HG03432 (cell line): ENCODE data around the gene TEC.
"Not testable (repeated sequence)": the region's sequence is repeated elsewhere in the genome, so short reads cannot be mapped to it uniquely, and the experiment has no call there.

Source experiments
- ATAC-seq: cut with Tn5 transposase; IDR thresholded peaks from one replicate; pipeline ENCODE4 v1.9.1; 2021; ENCODE audit warnings: mild to moderate bottlenecking, moderate library complexity; ENCODE audit not compliant: unreplicated experiment

The TEC gene

DNA sequence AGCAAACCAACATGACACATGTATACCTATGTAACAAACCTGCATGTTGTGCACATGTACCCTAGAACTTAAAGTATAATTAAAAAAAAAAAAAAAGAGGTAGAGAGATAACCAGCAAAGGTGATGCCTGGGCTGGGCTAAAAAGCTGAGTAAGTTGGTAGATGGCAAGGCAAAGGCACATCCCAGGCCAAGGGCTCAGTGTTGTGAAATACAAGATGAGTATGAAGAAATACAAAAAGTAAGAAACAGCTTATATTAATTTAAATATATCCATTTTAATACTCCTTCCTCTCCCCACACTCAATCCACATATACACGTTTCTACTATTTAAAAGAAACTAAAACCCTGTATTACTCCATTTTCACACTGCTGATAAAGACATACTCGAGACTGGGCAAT lies 25.8 kb downstream of the TEC start:
- ATAC-seq: no peak

DNA sequence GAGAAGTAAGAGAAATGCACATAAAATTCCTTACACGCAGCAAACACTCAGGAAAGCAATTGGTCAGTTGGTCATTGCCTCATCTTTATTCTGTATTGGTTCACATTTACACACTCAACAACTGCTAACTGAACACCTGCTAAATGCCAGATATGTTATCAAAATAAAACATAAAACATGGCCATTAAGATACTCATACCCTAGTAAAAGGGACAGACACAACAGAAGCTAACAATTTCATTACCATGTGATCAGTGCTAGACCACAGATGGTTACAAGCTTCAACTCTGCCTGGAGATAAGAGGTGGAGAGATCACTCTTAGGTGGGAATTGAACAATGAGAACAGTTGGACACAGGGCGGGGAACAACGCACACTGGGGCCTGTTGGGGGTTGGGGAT lies 26.2 kb downstream of the TEC start:
- ATAC-seq: no peak

DNA sequence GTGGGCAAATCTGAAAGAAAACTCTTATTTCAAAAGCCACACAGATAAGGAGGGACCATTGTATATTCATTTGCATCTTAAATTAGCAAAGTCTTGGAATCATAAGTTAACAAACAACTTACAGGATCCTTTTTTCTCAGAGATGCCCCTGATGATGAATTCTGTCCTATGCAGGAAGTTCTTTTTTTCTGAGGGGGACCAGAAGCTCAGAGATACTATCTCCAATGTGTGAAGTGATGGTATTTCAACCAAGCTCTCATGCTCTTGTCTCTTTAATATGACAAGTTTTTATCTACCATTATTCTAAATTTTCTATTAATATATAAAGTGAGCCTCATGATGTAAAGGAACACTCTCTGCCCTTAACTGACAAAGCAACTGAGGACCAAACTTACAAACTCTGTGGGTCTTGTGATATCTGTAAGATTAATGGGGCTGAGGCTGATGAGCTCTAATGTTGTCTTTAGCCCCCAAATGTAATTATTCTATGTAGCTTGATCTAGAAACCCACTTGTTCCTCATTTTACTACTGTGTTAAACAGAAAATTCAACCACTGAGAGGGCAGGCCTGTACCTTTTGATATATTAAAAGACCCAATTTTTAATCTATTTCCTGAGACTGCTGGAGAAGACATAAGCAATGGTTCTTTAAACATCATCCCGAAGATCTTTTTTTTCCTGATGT lies 27.0 kb downstream of the TEC start:
- no peak for ATAC-seq

DNA sequence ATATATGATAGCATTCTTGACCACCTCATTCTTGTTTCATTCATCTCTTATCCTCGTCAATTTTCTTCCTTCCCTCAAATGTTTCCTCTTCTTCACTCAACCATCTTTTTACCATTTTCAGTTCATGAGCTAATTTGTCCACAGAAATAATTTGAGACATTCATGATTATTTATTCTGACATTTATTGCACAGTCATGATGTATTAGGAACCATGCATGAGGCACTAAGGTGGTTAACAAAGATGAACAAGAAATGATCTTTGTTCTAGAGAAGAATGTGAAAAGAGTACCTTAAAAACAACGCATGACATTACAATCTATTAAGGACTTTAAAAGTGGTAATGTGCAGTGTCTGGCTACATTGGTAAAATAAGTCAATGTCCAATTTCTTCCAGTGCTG lies 27.9 kb downstream of the TEC start:
- ATAC-seq: no peak

DNA sequence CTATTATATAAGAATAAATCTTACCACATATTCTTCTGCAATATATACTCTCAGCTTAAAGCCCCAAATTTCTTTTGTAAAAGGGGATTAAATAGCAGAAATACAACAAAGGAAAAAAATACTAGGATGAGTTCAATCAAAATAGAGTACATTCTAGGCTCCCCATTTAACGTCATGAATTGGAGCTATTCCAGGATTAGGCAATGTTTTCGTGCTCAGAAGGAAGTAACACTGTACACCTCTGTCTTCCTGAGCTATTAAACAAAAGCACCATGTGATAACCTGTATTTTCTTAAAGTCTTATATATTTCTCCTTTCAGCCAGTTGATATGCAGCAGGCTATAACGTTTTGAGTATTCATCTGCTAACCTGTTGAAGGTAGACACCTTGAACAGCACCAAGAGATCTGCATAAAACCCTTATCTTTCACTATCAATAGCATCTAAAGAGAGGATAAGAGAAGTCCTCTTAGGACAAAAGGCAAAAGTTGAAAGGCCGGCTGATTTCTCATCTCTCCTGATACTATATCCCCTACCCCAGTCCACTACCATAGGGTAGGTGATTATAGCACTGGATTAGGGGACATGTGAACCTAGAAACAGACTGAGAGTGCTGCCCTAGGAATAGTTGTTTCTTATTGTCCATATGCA lies 31.5 kb downstream of the TEC start:
- ATAC-seq: no peak

DNA sequence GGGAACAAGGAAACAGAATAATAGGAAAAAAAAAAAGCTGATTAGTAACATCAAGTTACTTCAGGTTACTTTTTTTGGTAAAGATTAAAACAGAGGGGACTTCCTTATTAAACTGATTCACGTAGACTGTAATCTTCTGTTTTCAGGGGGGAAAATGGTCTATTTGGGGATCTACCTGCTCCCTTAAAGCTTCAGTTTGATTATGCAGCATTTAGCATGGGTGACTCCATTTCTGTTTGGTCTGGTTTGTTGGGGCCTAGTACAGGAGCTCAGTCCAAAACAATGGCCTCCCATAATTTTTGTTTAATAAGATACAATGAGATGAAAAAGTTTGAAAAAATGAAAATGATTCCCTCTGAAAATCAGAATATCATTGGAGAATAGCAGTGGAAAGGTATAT lies 34.6 kb downstream of the TEC start:
- no peak for ATAC-seq

DNA sequence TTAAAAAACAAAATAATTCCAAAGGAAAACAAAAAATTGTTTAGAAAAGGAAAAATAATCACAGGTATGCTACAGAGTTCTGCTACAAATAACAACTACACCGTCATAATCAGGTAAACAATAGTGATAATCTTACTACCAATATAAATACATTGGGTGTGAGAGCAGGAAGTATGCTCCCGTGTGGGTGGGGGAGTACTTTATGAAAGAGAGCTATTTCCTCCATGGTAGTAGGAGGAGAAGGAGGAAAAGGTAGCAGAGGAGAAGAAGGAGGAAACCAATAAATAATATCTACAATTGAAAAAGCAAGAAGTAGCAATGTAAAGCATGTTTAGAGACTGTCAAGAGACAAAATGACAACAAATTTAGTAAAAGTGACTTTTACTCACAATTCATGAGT lies 35.1 kb downstream of the TEC start:
- ATAC-seq: no peak

DNA sequence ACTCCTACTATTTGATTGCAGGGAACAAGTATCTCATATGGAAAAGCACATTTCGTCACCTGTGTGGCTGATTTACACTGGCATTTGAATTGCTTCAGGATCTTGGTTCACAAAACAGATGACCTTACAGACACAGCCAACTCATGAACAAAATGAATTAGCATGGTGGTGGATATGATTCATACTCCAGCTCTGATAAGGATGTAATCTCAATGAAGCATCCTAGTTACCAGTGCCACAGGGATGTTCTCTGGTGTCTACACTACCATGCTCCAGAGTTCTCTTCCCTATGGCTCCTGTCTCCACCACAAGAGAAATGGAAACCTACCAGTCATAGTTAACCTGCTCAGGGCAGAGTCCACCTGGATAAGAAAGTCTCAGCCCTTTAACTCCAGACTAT lies 40.7 kb downstream of the TEC start:
- ATAC-seq: no peak

DNA sequence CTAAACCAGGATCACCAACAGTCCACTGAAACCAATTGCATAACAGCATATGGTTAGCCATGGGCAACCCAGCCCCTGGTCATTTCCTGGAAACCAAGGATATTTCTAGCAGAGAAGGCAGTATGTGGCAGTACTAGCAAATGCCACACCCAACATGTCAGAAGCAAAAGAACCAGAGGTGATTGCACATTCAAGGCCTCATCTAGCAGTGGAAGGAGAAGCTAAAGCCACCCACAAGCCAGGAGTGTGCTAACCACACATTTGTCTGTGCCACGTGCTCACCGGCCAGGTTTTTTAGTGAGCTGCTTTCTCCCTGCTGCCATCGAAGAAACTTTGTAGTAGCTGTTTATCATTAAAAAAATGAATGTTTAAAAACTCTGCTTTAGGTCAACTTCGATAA lies 42.0 kb downstream of the TEC start:
- ATAC-seq: no peak

DNA sequence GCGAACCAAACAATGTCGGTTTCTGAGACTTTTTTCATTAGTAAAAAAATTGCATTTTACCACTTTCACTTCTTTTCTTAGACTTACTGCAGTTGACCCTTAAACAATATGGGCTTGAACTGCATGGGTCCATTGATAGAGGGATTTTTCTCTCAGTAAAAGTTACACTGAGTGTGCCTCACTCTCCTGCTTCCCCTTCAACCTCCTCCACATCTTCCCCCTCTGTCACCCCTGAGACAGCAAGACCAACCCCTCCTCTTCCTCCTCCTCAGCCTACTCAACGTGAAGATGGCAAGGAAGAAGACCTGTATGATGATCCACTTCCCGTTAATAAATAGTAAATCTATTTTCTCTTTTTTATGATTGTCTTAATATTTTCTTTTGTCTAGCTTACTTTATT lies 43.4 kb downstream of the TEC start:
- ATAC-seq: no peak

DNA sequence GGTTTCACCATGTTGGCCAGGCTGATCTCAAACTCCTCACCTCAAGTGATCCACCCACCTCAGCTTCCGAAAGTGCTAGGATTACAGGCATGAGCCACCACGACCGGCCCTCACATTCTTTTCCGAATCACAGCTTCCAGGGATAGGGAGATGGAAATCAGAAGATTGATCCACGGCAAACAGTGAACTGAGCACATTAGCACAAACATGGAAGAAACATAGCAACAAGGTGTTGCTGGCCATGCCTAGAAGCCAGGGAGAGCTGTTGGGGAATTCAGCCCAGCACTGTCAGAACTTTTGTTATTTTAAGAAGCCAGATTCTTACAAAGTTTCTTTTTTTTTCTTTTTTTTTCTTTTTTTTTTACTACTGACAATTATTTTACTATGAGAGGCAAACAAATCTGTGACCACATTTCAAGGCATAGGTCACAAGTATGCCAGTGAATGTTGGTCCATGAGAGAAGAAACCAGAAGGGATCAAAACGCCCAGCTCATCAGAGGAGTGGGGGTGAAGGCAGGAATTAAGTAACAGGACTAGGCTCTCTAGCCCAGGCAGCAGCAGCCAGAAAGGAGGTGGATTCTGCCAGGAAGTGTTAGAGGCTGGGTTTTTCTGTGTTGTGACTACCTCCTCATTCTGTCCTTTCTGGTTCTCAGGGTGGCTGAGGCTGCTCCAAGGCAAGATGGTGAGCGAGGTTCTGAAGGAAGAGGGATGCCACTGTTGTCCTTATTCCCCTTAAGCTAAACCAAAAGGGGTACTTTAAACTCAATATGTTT lies 44.1 kb downstream of the TEC start:
- no peak for ATAC-seq

DNA sequence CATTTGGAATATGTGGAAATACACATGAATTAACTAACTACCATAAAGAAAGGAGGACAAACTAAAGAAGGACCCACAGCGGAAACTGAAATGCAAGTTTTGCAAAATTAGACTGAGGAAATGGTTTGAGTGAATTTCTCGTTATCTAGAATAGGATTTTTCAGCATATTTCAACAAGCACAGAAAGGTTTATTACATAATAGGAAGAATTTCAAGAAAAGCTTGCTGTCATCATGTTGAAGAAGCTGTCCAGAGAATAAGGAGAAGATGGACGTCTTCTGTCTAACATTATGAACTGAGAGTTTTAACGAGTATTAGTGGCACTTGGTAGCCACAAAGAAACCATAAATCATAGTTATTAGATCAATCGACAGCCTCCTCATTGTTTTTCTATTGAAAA lies 45.0 kb downstream of the TEC start:
- ATAC-seq: no peak

DNA sequence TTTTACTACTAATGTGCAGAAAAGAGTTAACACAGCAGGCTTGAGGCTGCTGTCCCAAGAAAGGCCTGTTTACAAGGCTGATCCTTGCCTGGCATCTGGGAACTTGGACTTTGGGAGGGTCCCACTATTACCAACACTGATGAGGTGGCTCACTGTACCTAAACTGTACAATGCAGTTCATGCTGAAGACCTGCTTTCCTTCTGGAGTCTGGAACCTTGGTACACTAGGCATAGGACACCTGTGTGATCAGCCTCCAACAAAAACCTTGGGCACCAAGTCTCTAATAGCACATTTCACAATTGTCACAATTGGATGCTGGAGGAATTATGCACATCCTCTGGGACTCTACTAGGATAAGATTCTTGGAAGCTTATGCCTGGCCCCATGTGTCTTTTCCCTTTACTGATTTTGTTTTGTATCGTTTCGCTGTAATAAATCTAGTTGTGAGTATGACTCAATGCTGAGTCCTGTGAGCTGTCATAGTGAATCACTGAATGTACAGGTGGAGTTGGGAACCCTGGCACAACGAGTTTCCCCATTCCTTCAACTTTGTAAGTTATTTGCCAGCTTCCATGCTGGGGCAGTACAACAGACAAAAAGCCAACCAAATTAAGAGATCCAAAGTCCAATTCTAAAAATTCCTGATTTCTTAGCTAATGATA lies 45.9 kb downstream of the TEC start:
- ATAC-seq: no peak

DNA sequence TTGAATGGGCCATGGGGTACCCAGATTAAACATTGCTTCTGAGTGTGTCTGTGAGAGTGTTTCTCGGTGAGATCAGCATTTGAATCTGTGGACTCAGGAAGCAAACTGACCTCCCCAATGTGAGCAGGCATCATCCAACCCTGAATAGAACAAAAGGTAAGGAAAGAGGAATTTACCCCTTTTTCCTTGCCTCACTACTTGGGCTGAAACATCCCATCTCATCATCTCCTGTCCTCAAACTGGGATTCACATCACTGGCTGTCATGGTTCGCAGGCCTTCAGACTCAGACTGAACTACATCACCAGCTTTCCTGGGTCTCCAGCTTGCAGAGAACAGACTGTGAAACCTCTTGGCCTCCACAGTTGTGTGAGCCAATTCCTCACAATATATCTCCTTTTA lies 47.1 kb downstream of the TEC start:
- no peak for ATAC-seq

DNA sequence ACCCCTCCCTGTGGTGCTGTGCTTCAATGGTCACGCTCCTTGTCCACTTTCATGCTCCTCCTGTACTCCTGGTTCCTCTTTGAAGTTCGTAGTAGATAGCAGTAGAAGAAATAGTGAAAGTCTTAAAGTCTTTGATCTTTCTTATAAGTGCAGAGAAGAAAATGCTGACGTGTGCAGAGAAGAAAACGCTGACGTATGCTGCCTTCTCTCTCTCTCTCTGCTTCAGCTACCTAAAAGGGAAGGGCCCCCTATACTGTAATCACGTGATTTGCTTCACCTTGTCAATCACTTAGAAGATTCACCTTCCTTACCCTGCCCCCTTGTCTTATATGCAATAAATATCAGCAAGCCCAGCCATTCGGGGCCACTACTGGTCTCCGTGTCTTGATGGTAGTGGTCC lies 50.2 kb downstream of the TEC start:
- not testable (repeated sequence) for ATAC-seq

DNA sequence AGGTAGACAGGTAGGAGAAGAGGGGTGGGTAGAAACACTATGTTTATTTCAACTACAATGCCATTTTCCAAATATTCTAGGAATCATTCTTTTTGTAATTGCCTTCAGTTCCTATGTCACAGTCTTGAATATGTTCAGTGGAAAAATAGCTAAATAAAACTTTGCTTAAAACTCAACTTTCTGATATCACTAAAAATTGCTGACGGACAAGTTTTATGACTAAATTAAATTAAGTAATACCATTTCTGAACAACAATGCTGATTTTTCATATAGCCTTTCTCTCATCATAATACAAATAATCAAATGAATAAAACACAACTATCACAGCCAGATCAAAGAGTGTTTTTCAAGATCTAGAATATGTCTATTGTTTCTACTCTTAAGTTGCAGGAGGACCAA lies 53.1 kb downstream of the TEC start:
- no peak for ATAC-seq

DNA sequence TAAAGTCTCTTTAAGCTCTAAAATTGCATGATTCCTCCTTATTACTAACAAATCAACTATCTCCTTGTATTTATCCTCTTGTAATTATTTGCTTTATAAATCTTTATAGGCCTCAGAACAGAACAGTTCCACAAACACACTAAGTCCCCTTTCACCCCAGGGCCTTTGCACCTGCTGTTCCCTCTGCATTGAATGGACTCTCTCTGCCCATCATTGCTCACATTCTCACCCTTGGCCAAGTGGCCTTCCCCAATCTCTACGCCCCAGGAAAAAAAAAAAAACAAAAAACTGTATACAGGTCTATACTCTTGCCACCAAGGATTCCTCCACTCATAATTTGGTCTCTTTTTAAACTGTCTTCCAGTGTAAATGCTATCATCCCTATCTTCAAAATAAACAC lies 53.7 kb downstream of the TEC start:
- no peak for ATAC-seq

DNA sequence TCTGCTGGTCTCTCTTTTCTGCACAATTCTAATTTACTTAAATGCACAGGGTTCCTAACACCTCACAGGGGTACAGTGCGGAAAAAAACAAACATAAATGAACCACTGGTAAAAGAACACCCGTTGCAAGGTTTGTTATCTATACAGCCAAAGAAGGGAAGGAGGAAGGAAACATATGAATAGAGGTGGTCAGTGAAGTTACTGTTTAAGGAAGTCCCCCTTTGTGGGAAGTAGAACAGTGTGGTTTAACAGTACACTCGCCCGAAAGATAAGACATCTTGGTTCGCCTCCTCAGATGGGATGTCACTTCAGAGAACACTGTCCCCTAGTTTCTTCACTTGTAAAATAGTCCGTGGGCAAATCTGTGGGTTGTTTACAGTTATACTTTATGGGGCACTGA lies 57.5 kb downstream of the TEC start:
- ATAC-seq: peak; percentile 87

DNA sequence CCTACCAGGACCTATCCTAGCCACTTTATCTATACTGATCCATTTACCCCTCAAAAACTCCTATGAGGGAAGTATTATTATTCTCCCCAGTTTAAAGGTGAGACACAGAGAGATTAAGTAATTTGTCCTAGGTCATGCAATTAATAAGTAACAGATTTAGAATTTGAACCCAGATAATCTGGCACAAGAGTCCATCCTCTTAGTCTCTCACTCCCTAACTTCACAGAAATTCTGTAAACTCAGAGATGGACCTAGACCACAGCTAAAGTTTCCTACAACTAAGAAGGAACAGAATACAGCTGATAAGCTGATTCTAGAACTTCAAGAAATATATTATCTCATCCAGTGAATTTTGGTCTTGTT lies 58.7 kb downstream of the TEC start:
- no peak for ATAC-seq

DNA sequence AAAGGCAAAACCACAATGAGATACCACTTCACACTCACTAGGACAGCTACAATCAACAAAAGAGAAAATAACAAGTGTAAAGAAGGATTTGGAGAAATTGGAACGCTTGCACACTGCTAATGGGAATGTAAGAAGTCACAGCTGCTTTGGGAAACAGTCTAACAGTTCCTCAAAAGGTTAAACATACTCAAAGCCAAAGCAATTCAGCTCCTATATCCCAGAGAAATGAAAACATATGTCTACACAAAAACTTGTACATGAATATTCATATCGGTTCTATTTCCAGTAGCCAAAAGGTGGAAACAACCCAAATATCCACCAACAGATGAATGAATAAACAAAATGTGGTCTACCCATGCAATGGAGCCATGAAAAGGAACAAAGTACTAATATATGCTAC lies 64.0 kb downstream of the TEC start:
- no peak for ATAC-seq

DNA sequence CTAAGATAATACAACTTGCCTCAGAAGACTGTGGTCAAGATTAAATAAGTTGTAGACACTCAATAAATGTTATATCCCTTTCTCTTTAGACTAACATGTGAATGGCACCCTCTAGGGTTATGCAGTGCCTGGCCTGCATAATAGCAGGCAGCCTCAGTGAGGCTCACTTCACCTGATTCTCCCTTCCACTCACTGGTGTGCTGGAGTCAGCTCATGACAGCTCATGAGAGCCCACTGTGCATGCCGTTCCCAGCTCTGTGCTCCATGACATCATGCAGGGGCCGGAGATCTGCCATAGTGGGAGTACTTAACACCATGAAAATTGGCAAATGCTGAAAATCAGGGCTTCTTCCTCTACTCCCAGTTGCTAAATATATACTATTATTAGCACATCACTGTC lies 64.5 kb downstream of the TEC start:
- no peak for ATAC-seq

DNA sequence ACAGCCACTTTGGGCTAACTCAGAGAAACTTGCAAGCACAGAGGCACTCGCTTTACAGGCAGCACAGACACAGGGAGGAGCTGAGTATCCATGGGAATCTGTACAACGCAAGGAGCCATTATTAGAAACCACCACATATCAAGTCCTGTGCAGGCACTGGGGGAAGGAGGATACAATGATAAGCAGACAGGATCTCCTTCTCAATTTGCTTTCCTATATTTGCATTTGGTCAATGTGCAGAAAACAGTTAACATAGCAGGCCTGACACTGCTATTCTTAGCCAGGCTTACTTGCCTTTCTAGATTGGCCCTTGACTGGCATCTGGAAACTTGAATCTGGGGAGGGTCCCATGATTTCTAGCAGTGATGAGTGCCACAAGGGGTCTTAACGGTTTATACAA lies 65.8 kb downstream of the TEC start:
- ATAC-seq: peak; percentile 50
